OCI-LY1 (cell line): ENCODE data around the gene MYO18B.

Experiments used
- CTCF ChIP-seq: fragments of 200-600 bp; sonication (generic), shearing (Covaris generic); IDR thresholded peaks from 2 replicates; pipeline ENCODE4 v1.5.1; 2017; ENCODE audit warnings: mild to moderate bottlenecking, antibody characterized with exemption, low read length, moderate library complexity, mixed read lengths
- EZH2 ChIP-seq: fragments of 200-600 bp; sonication (generic), shearing (Covaris generic); IDR thresholded peaks from 2 replicates; pipeline ENCODE4 v1.8.0; 2017; ENCODE audit warnings: borderline replicate concordance, mixed run types, mild to moderate bottlenecking, antibody characterized with exemption, low read length, moderate library complexity, mixed read lengths

- TF ChIP-seq CTCF (no peak), EZH2 (no peak)
Observed at GRCh38 chr22:26047920-26048319, 305.9 kb downstream of the MYO18B start.
